Measurements from ENCODE around the gene EIF2AK3. TPM values are rescaled to one million over a fixed set of nuclear protein-coding genes. Genes with fewer than 3 reads are reported as not detected.

Gene EIF2AK3
- total and polyA plus RNA-seq, 2 donors (not counting 1 experiment from before 2014, with no cell fraction given), result 11.9 to 19.8 TPM

- Histone ChIP-seq H3K4me2 (ENCODE audit: extremely low read depth, insufficient read depth, low read length) (no peak overlapping the region), H3K4me3 (replicated peaks in 1 of 4; ENCODE audit: control extremely low read depth in 1 of 4, insufficient read depth in 1 of 4, low read depth in 3 of 4, low read length in 4 of 4) (no peak overlapping the region), H3K36me3 (ENCODE audit: control insufficient read depth, insufficient read depth, low read length) (no peaks in the 10 kb centered on the region), H3K9ac (ENCODE audit: insufficient read depth, low read length) (no peak overlapping the region), H3K4me1 (ENCODE audit: control insufficient read depth, extremely low read depth, insufficient read depth, low read length) (peaks cover 17% of the 10 kb centered on the region), H3K27me3 (ENCODE audit: control insufficient read depth, insufficient read depth, low read length) (no peaks in the 10 kb centered on the region), H3K27ac (ENCODE audit: insufficient read depth, low read length) (no peak overlapping the region), H3K9me3 (ENCODE audit: control insufficient read depth, insufficient read depth, low read depth, low read length) (no peaks in the 10 kb centered on the region), H4K20me1 (ENCODE audit: control insufficient read depth, extremely low read depth, insufficient read depth, low read length) (no peaks in the 10 kb centered on the region), H2AFZ (ENCODE audit: low read length) (no peak overlapping the region), H3K79me2 (ENCODE audit: control insufficient read depth, insufficient read depth, low read length) (no peaks in the 10 kb centered on the region)
- peak in 1 of 2 donors; percentile 37 for DNase-seq (ENCODE audit: low read depth in 2 of 2)
- no peak for TF ChIP-seq EZH2 (IDR thresholded peaks at IDR 0.05; ENCODE audit: low read length, missing control alignments)
- no peak for TF ChIP-seq CTCF (conservative IDR thresholded peaks at IDR 0.05 in 1 of 2, IDR thresholded peaks at IDR 0.05 in 1 of 2; ENCODE audit: low read depth in 1 of 2, low read length in 2 of 2)
These were observed 29.9 kb upstream of the EIF2AK3 start for GRCh38 chr2:88657131-88657530.

- no peak overlapping the region for H3K9ac ChIP-seq (ENCODE audit: insufficient read depth, low read length)
These were observed 29.4 kb upstream of the EIF2AK3 start for GRCh38 chr2:88656690-88657089.

GRCh38 chr2:88654714-88655113 lies 27.4 kb upstream of the EIF2AK3 start:
- Histone ChIP-seq H3K4me3 (replicated peaks in 1 of 4; ENCODE audit: control extremely low read depth in 1 of 4, insufficient read depth in 1 of 4, low read depth in 3 of 4, low read length in 4 of 4) (no peak overlapping the region), H3K27me3 (ENCODE audit: control insufficient read depth, insufficient read depth, low read length) (no peaks in the 10 kb centered on the region), H2AFZ (ENCODE audit: low read length) (no peak overlapping the region), H3K9me3 (ENCODE audit: control insufficient read depth, insufficient read depth, low read depth, low read length) (no peaks in the 10 kb centered on the region), H3K27ac (ENCODE audit: insufficient read depth, low read length) (no peak overlapping the region), H3K36me3 (ENCODE audit: control insufficient read depth, insufficient read depth, low read length) (no peaks in the 10 kb centered on the region), H4K20me1 (ENCODE audit: control insufficient read depth, extremely low read depth, insufficient read depth, low read length) (no peaks in the 10 kb centered on the region), H3K79me2 (ENCODE audit: control insufficient read depth, insufficient read depth, low read length) (no peaks in the 10 kb centered on the region), H3K4me2 (ENCODE audit: extremely low read depth, insufficient read depth, low read length) (no peak overlapping the region), H3K4me1 (ENCODE audit: control insufficient read depth, extremely low read depth, insufficient read depth, low read length) (peaks cover 14% of the 10 kb centered on the region), H3K9ac (ENCODE audit: insufficient read depth, low read length) (no peak overlapping the region)
- TF ChIP-seq EZH2 (IDR thresholded peaks at IDR 0.05; ENCODE audit: low read length, missing control alignments), result no peak
- no peak for TF ChIP-seq CTCF (conservative IDR thresholded peaks at IDR 0.05 in 1 of 2, IDR thresholded peaks at IDR 0.05 in 1 of 2; ENCODE audit: low read depth in 1 of 2, low read length in 2 of 2)
- peak; percentile 77 to 82 for DNase-seq (ENCODE audit: low read depth in 2 of 2)

More at GRCh38 chr2:88656690-88657089, 29.4 kb upstream of the EIF2AK3 start:
- H3K36me3 ChIP-seq (ENCODE audit: control insufficient read depth, insufficient read depth, low read length), result no peaks in the 10 kb centered on the region
- no peak overlapping the region for H3K4me3 ChIP-seq (replicated peaks in 1 of 4; ENCODE audit: control extremely low read depth in 1 of 4, insufficient read depth in 1 of 4, low read depth in 3 of 4, low read length in 4 of 4)
- no peak for TF ChIP-seq EZH2 (IDR thresholded peaks at IDR 0.05; ENCODE audit: low read length, missing control alignments)
- no peak for TF ChIP-seq CTCF (conservative IDR thresholded peaks at IDR 0.05 in 1 of 2, IDR thresholded peaks at IDR 0.05 in 1 of 2; ENCODE audit: low read depth in 1 of 2, low read length in 2 of 2)
- peak; percentile 14 to 72 for DNase-seq (ENCODE audit: low read depth in 2 of 2)
- no peaks in the 10 kb centered on the region for H3K79me2 ChIP-seq (ENCODE audit: control insufficient read depth, insufficient read depth, low read length)
- H3K9me3 ChIP-seq (ENCODE audit: control insufficient read depth, insufficient read depth, low read depth, low read length), result no peaks in the 10 kb centered on the region
- no peaks in the 10 kb centered on the region for H3K27me3 ChIP-seq (ENCODE audit: control insufficient read depth, insufficient read depth, low read length)
- no peak overlapping the region for H3K27ac ChIP-seq (ENCODE audit: insufficient read depth, low read length)
- no peak overlapping the region for H2AFZ ChIP-seq (ENCODE audit: low read length)
- peaks cover 17% of the 10 kb centered on the region for H3K4me1 ChIP-seq (ENCODE audit: control insufficient read depth, extremely low read depth, insufficient read depth, low read length)
- H4K20me1 ChIP-seq (ENCODE audit: control insufficient read depth, extremely low read depth, insufficient read depth, low read length), result no peaks in the 10 kb centered on the region
- no peak overlapping the region for H3K4me2 ChIP-seq (ENCODE audit: extremely low read depth, insufficient read depth, low read length)

All from fibroblast of lung (primary cell).